HG02884 (cell line): Measurements from ENCODE around the gene ZNF674.

Experiments used
- ATAC-seq: cut with Tn5 transposase; IDR thresholded peaks from one replicate; pipeline ENCODE4 v1.9.1; 2021; ENCODE audit warnings: mild to moderate bottlenecking, moderate library complexity; ENCODE audit not compliant: unreplicated experiment

ZNF674 gene

GRCh38 chrX:46545111-46546005, at the start of gene ZNF674:
Gene ZNF674, minus strand, starts transcription at chrX:46545421. Its CDS starts 3,334 bp downstream, at chrX:46542087.
- ATAC-seq, result peak; percentile 85

GRCh38 chrX:46589977-46590723, 44.9 kb upstream of the ZNF674 start:
- no peak for ATAC-seq

- ATAC-seq, result no peak
Observed at GRCh38 chrX:46588263-46588662, 43.0 kb upstream of the ZNF674 start.

DNA sequence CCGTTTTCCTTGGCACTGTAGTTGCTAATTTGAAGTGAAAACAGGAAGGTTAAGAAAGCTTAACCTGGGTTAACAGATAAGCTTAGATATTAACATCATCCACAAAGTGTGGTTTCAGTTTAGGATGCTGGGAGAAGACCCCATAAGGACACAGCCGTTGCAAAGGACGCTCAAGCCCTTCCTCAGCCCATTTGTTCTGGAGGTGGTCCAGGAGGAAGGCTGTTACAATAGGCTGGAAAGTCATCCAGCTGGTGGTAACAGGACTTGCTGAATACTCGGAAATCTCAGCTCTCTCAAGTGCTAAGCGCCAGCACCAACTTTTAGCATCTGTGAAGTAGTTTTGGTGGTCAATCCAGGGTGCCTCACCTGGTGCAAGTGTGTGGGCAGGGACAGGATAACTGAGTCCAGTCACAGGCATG, 42.5 kb upstream of the ZNF674 start:
- no peak for ATAC-seq

DNA sequence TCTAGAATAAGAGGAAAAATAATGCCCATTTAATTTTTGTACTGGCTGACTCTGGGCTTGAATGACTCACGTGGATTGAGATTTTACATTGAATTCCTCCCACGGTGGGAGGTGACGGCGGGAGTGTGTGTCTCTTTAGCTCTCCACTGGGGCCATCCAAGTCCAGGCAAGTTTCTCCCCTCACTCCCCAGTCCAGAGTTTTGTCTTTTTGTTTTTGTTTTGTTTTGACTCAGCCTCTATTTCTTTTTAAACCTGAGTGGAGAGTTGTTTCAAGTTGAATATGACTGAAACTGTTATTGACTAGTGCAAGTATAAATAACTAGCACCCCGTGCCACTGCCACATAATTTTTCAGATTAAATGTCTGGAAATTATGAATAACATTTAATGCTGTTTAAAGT, 41.9 kb upstream of the ZNF674 start:
- ATAC-seq, result no peak

DNA sequence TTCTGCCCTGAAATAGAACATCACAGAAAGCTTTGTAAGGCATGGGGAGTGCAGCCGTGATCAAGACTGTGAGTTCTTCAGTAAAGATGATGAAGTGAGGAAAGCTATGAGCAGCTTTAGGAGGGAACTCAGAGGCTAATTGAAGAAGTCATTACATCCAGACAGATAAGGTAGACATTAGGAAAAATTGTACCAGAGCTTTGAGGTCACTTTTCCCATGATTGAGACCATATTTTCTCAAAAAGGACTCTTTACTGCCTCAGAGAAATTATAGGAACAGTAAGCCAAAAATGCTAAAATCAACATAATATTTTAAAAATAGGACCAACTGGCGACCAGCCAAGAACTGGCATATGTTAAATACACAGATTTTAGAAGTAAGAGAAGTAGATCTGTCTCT, 39.5 kb upstream of the ZNF674 start:
- ATAC-seq, result no peak

GRCh38 chrX:46582966-46583365, 37.7 kb upstream of the ZNF674 start:
- no peak for ATAC-seq

DNA sequence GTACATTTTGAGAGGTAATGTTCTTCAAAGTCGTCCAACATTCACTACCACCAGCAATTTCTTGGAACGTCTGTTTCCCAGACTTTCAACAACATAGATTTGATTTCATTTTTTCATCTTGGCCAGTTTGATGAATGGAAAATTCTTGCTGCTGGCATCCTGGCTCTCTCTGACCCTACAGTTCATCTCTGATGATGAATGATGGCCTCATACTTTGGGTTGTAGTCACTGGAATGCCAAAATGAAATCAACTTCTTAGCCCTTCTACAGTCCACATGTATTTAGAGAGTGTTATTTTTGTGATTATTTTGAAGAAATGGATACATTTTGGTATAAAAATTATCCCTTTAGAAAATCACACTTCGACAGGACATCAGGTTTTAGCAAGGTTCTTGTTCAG, 37.1 kb upstream of the ZNF674 start:
- no peak for ATAC-seq

- ATAC-seq, result no peak
Observed at GRCh38 chrX:46580613-46581012, 35.4 kb upstream of the ZNF674 start.

DNA sequence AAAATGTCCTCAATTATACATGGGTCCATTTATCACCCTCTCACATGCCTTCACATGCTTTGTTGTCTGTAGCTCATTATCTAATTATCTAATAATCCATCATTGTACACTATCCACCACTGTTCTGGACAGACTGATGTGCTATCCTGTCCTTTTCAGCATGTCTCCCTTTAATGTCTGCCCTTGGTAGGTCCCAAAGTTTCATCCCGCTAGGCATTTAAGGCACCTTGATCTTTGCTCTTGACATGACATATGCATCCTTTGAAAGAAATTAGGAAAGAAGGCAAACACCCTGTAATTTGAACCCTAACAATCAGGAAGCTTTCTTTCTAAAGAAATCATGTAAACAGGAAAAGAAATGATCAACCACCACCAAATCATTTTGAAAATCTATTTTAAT, 34.0 kb upstream of the ZNF674 start:
- no peak for ATAC-seq

- no peak for ATAC-seq
Observed at GRCh38 chrX:46577221-46578005, 32.2 kb upstream of the ZNF674 start.

GRCh38 chrX:46576458-46576857, 31.2 kb upstream of the ZNF674 start:
- ATAC-seq, result no peak

GRCh38 chrX:46575991-46576392, 30.8 kb upstream of the ZNF674 start:
- no peak for ATAC-seq

DNA sequence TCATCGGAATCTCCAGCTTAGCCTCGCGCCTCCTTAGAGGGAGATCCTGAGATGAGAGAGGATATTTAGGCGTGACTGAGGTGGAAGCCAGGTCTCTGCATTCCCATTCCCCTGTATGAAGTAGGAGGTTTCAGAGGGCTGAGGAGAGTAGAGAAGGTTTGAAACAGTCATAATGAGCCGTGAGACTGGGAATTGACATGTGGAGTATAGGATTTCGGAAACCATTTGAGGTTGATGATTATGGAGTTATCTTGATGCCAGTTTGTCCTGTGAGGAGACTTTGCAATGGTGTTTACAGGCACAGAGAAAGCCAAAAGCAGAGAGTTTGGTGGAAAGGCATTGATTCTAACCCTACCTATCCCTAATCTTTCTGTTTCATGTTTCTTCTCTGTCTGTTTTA, 30.4 kb upstream of the ZNF674 start:
- ATAC-seq, result no peak

GRCh38 chrX:46574774-46575381, 29.7 kb upstream of the ZNF674 start:
- ATAC-seq, result no peak

- ATAC-seq, result no peak
Observed at GRCh38 chrX:46573892-46574773, 28.9 kb upstream of the ZNF674 start.

DNA sequence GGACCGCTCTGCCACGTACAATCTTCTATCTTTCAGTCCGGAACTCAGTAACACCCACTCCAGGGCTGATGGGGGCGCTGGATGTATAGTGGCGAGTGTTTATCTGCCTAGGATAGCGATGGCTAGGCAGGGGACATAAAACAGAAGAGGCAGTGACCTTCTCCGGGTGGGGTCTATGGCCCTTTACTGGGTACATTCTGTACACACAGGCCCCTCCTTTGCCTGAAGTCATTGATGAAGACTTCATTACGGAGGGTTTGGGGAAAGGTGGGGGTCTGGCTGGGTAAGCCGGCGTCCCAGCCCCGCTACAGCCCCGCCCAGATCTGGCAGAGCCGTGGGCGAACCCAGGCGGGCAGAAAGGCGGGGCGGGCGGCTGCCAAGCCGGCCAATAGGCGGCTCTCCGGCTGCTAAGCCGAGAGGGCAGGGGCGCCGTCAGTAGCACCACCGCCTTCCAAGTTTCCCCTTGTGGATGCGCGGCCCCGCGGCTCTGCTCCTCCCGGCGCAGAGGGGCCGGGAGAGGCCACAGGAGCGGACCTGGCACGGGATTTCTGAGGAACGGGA, 28.2 kb upstream of the ZNF674 start, which contains the start of gene CHST7:
CHST7 (plus strand) TSS at position 435 of the 561 bp plus-strand sequence. CDS start 167 bp downstream, outside the sequence.
- peak; percentile 41 for ATAC-seq

DNA sequence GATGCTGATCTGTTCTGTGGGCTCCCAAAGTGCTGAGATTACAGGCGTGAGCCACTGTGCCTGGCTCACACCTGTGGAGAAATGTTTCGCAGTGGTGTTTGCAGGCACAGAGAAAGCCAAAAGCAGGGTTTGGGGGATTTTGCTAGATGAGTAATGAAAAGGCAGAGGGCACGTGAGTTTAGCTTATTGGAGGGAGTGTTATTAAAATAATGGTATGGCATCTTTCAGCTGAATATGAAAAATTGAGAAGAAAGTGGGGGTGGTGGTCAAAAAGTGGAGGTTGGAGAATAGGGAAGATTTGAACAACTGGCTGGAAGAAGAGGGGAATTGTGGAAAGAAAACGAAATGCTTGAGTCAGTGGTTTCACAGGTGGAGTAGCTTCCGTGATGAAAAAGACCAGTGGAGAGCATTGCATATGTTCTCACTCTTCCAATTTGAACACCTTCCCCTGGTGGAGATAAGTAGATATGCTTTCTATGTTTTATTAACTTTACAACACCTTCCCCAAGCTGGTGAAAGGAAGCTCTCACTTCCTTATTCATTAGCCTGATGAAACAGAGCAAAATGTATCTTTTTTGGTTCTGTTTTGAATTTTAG, 27.2 kb upstream of the ZNF674 start:
- ATAC-seq, result peak; percentile 32
